Right atrium auricular region (tissue), 2 donors: Measurements from ENCODE around the gene C3orf22. TPM values are rescaled to one million over a fixed set of nuclear protein-coding genes. Genes with fewer than 3 reads are reported as not detected.

Experiments
- DNase-seq: peaks from one replicate; pipeline ENCODE4 v3.0.0-alpha.2; 2019; ENCODE audit warnings: low spot score
- H3K27ac ChIP-seq, 2 donors: fragments of 200-600 bp; sonication (generic); 1 replicate in 1 of 2; 2 replicates in 1 of 2; pipeline ENCODE4 v1.5.1; 2016 to 2019
- H3K27me3 ChIP-seq, 2 donors: fragments of 200-600 bp; sonication (generic); one replicate each; pipeline versions ENCODE4 v1.5.1 to v1.6.0; 2017 to 2019
- H3K36me3 ChIP-seq: fragments of 200-600 bp; sonication (generic); one replicate; pipeline ENCODE4 v1.5.1; 2016
- H3K4me1 ChIP-seq, 2 donors: fragments of 200-600 bp; sonication (generic); one replicate each; pipeline versions ENCODE4 v1.5.1 to v1.6.0; 2017 to 2019
- H3K4me3 ChIP-seq, 2 donors: fragments of 200-600 bp; sonication (generic); 1 replicate in 1 of 2; 2 replicates in 1 of 2; pipeline ENCODE4 v1.5.1; 2017 to 2019; ENCODE audit warnings: mild to moderate bottlenecking in 1 of 2, moderate library complexity in 1 of 2
- H3K9me3 ChIP-seq, 2 donors: fragments of 200-600 bp; sonication (generic); one replicate each; pipeline ENCODE4 v1.5.1; 2019
- CTCF ChIP-seq, 2 donors: fragments of 200-600 bp; sonication (generic); IDR thresholded peaks; one replicate each; pipeline ENCODE4 v1.5.1; 2019; ENCODE audit warnings: antibody characterized with exemption in 2 of 2
- total RNA-seq, 2 donors: library from RNA; depleted of rRNA; stranded (reverse); fragments of >200 nt; gene quantifications; one replicate each; pipeline ENCODE4 v1.1.0, GENCODE V29; 2016

The C3orf22 gene
- total RNA-seq, 2 donors from 2014 or later: not detected

GRCh38 chr3:126511291-126511690, 47.4 kb downstream of the C3orf22 start:
- Histone ChIP-seq H3K27ac (no peak overlapping the region), H3K9me3 (no peaks in the 10 kb centered on the region), H3K4me1 (peaks cover 0 to 7% of the 10 kb centered on the region in 2 donors), H3K36me3 (no peaks in the 10 kb centered on the region), H3K27me3 (no peaks in the 10 kb centered on the region), H3K4me3 (no peak overlapping the region)
- DNase-seq: no peak
- TF ChIP-seq CTCF (IDR thresholded peaks at IDR 0.05): no peak

- H3K36me3 ChIP-seq: no peaks in the 10 kb centered on the region
- TF ChIP-seq CTCF (IDR thresholded peaks at IDR 0.05): no peak
- DNase-seq: no peak
- H3K4me3 ChIP-seq: no peak overlapping the region
- no peaks in the 10 kb centered on the region for H3K27me3 ChIP-seq
- H3K27ac ChIP-seq: no peak overlapping the region
- H3K4me1 ChIP-seq: peaks cover 0 to 7% of the 10 kb centered on the region in 2 donors
- no peaks in the 10 kb centered on the region for H3K9me3 ChIP-seq
These were observed 48.3 kb downstream of the C3orf22 start for GRCh38 chr3:126510308-126510910.

DNA sequence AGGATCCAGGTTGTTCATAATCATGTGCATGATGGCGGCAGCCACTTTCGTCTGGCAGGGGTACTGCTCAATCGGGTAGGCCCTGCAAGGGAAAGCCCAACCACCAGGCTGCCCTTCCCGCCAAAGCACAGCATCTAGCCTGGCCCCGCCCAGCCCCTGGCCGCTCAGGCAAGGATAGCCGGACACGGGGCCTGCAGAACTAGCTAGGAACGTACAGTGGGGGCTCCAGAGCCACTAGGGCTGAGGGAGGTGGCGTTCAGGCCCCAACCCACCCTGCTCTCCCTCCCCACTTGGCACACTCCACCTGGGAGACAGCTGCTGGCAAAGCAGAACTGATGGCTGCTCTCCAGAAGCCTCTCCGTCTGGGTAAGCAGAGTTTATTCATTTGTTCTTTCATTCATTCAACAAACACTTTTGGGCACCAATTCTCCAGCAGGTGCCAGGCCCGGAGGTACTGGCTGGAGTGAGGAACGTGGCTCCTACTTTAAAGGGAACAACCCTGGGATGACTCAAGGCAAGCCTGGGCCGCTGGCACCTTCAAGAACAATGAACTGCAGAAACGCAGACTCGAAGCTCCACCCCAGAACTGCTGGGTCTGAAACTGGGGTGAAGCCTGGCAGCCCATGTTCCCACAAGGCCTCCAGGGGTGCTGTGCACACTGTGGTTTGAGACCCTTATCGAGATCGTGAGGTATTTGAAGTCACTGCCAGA, 49.0 kb downstream of the C3orf22 start:
- no peak for DNase-seq
- H3K27ac ChIP-seq: no peak overlapping the region
- H3K4me1 ChIP-seq: peaks cover 0 to 7% of the 10 kb centered on the region in 2 donors
- H3K4me3 ChIP-seq: no peak overlapping the region
- no peaks in the 10 kb centered on the region for H3K9me3 ChIP-seq
- no peaks in the 10 kb centered on the region for H3K36me3 ChIP-seq
- no peak for TF ChIP-seq CTCF (IDR thresholded peaks at IDR 0.05)
- no peaks in the 10 kb centered on the region for H3K27me3 ChIP-seq

GRCh38 chr3:126508564-126508964, 50.2 kb downstream of the C3orf22 start:
- no peak for TF ChIP-seq CTCF (IDR thresholded peaks at IDR 0.05)
- Histone ChIP-seq H3K9me3 (no peaks in the 10 kb centered on the region), H3K27me3 (no peaks in the 10 kb centered on the region), H3K4me1 (peaks cover 0 to 7% of the 10 kb centered on the region in 2 donors), H3K27ac (no peak overlapping the region), H3K4me3 (no peak overlapping the region), H3K36me3 (no peaks in the 10 kb centered on the region)
- no peak for DNase-seq

DNA sequence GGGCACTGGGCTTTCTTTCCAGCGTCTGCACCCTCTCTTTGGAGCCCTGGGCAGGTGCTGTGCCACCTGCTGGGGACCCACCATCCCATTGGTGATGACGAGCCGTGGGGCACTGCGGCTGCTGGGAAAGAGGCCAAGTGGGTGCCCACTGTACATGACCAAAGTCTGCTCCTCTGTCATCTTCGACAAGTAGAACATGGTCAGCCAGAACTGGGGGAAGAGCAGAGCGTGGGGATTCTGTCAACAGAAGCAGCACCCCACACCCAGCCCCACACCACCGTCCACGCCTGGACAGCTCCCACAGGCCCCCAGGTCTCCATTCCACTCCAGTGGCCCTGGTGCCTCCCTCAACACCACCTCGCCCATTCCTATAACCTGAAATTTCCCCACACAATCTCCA, 50.8 kb downstream of the C3orf22 start:
- Histone ChIP-seq H3K27me3 (no peaks in the 10 kb centered on the region), H3K36me3 (no peaks in the 10 kb centered on the region), H3K27ac (no peak overlapping the region), H3K4me3 (no peak overlapping the region), H3K9me3 (no peaks in the 10 kb centered on the region), H3K4me1 (peaks cover 0 to 2% of the 10 kb centered on the region in 2 donors)
- no peak for DNase-seq
- no peak for TF ChIP-seq CTCF (IDR thresholded peaks at IDR 0.05)
